Measurements from ENCODE around the gene TP53BP1. TPM values are rescaled to one million over a fixed set of nuclear protein-coding genes. Genes with fewer than 3 reads are reported as not detected.

Gene TP53BP1
- total and polyA plus RNA-seq, 2 of the 13 experiments (the other 11 are each of a cell fraction or from before 2014, with no cell fraction given), result 17.1 to 17.4 TPM

DNA sequence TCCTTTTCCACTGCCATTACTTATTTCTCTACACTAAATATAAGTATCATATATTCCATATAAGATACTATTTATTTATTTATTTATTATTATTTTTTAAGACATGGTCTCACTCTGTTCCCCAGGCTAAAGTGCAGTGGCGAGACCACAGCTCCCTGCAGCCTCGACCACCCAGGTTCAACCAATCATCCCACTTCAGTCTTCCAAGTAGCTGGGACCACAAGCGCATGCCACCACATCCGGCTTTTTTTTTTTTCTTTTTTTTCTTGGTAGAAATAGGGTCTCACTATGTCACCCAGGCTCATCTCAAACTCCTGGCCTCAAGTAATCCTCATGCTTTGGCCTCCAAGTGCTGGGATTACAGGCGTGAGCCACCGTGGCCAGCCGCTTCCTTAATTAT, 56.6 kb downstream of the TP53BP1 start (continued):
- TF ChIP-seq, protein P1, sequence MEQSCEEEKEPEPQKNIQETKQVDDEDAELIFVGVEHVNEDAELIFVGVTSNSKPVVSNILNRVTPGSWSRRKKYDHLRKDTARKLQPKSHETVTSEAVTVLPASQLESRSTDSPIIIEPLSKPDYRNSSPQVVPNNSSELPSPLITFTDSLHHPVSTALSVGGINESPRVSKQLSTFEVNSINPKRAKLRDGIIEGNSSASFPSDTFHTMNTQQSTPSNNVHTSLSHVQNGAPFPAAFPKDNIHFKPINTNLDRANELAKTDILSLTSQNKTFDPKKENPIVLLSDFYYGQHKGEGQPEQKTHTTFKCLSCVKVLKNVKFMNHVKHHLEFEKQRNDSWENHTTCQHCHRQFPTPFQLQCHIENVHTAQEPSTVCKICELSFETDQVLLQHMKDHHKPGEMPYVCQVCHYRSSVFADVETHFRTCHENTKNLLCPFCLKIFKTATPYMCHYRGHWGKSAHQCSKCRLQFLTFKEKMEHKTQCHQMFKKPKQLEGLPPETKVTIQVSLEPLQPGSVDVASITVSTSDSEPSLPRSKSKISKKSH (CRISPR knock-in tag; IDR thresholded peaks at IDR 0.05; ENCODE audit: borderline replicate concordance), result no peak

DNA sequence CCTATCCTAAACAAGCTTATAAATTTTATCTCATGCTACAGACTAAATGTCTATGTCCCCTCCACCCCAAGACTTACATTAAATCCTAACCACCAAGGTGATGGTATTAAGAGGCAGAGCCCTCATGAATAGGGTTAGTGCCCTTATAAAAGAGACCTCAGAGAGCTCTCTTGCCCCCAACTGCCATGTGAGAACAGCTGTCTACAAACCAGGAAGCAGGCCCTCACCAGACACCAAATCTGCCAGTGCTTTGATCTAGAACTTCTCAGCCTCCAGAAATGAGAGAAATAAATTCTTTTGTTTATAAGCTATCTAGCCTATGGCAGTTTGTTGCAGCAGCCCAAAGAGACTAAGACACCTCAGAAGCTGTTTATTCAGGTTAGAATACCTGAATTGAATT, 58.5 kb downstream of the TP53BP1 start:
- Histone ChIP-seq H3K4me2 (ENCODE audit: low read depth, low read length) (no peak overlapping the region), H3K9ac (ENCODE audit: insufficient read depth, low read depth, low read length) (no peak overlapping the region), H3K27me3 (ENCODE audit: control insufficient read depth in 1 of 2, insufficient read depth in 2 of 2, low read length in 2 of 2) (no peaks in the 10 kb centered on the region), H4K20me1 (ENCODE audit: insufficient read depth, low read length) (no peaks in the 10 kb centered on the region), H3K9me3 (ENCODE audit: low read length) (no peaks in the 10 kb centered on the region), H3K36me3 (replicated peaks in 1 of 2; ENCODE audit: control insufficient read depth in 1 of 2, insufficient read depth in 2 of 2, low read length in 2 of 2) (peaks cover 7 to 30% of the 10 kb centered on the region in 2 experiments), H3K79me2 (ENCODE audit: insufficient read depth, low read length) (no peaks in the 10 kb centered on the region), H3K27ac (ENCODE audit: extremely low read length, insufficient read depth, low read length) (no peak overlapping the region), H2AFZ (ENCODE audit: low read length) (no peak overlapping the region), H3K4me1 (ENCODE audit: insufficient read depth, low read length) (peaks cover 6% of the 10 kb centered on the region), H3K4me3 (replicated peaks in 1 of 3; ENCODE audit: insufficient read depth in 1 of 3, low read depth in 2 of 3, low read length in 3 of 3) (no peak overlapping the region)
- ChIA-PET CTCF (ENCODE audit: low intra/inter-chr PET ratio, low total read pairs) (no interaction called here), POLR2A (no interaction called here)
- BruUV-seq (replicated peaks), result no TSS peak
- in situ Hi-C loops (cut with HindIII; ENCODE audit: extremely low pct_ligation_motif_present, low pct_unique_long_range_greater_than_20kb), result loop anchor here (25.0 kb wide), 1 partner anchor 328 kb away; no protein-coding TSS in a partner anchor
- intact Hi-C loops (cut with micrococcal nuclease; ENCODE audit: unreplicated experiment), result no loop called here
- DNase-seq (ENCODE audit: low spot score) (no peak), FAIRE-seq (no peak), ATAC-seq (no peak)
- no peak for TF ChIP-seq ZBTB3 (CRISPR knock-in tag; IDR thresholded peaks at IDR 0.05; ENCODE audit: borderline replicate concordance, low read depth)
- TF ChIP-seq, protein P2, sequence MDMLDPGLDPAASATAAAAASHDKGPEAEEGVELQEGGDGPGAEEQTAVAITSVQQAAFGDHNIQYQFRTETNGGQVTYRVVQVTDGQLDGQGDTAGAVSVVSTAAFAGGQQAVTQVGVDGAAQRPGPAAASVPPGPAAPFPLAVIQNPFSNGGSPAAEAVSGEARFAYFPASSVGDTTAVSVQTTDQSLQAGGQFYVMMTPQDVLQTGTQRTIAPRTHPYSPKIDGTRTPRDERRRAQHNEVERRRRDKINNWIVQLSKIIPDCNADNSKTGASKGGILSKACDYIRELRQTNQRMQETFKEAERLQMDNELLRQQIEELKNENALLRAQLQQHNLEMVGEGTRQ (IDR thresholded peaks at IDR 0.05; ENCODE audit: low read depth, low read length), result no peak
- TF ChIP-seq, protein P2 (CRISPR knock-in tag; IDR thresholded peaks at IDR 0.05; ENCODE audit: borderline replicate concordance), result no peak
- TF ChIP-seq ZNF232 (CRISPR knock-in tag; IDR thresholded peaks at IDR 0.05; ENCODE audit: borderline replicate concordance), result no peak
- no peak for TF ChIP-seq CHCHD3 (CRISPR knock-in tag; IDR thresholded peaks at IDR 0.05)
- no peak for TF ChIP-seq ZC3H4 (CRISPR knock-in tag; IDR thresholded peaks at IDR 0.05; ENCODE audit: borderline replicate concordance)
- TF ChIP-seq, protein P3, sequence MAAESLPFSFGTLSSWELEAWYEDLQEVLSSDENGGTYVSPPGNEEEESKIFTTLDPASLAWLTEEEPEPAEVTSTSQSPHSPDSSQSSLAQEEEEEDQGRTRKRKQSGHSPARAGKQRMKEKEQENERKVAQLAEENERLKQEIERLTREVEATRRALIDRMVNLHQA (CRISPR knock-in tag; IDR thresholded peaks at IDR 0.05), result no peak
- no peak for TF ChIP-seq KLF6 (CRISPR knock-in tag; IDR thresholded peaks at IDR 0.05)
- TF ChIP-seq, protein P4, sequence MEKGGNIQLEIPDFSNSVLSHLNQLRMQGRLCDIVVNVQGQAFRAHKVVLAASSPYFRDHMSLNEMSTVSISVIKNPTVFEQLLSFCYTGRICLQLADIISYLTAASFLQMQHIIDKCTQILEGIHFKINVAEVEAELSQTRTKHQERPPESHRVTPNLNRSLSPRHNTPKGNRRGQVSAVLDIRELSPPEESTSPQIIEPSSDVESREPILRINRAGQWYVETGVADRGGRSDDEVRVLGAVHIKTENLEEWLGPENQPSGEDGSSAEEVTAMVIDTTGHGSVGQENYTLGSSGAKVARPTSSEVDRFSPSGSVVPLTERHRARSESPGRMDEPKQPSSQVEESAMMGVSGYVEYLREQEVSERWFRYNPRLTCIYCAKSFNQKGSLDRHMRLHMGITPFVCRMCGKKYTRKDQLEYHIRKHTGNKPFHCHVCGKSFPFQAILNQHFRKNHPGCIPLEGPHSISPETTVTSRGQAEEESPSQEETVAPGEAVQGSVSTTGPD (CRISPR knock-in tag; IDR thresholded peaks at IDR 0.05), result no peak
- TF ChIP-seq ZNF354B (CRISPR knock-in tag; IDR thresholded peaks at IDR 0.05), result no peak
- no peak for TF ChIP-seq SNRNP70 (IDR thresholded peaks at IDR 0.05; ENCODE audit: low read depth, low read length)
- TF ChIP-seq ZNF616 (CRISPR knock-in tag; IDR thresholded peaks at IDR 0.05; ENCODE audit: low read depth), result no peak
- TF ChIP-seq PHB2 (IDR thresholded peaks at IDR 0.05; ENCODE audit: partially characterized antibody), result no peak
- TF ChIP-seq PAWR (CRISPR knock-in tag; IDR thresholded peaks at IDR 0.05; ENCODE audit: borderline replicate concordance), result no peak
- no peak for TF ChIP-seq RBM22 (optimal IDR thresholded peaks at IDR 0.05; ENCODE audit: low read length)
- no peak for TF ChIP-seq SETDB1 (CRISPR knock-in tag; IDR thresholded peaks at IDR 0.05; ENCODE audit: borderline replicate concordance)
- no peak for TF ChIP-seq HNRNPUL1 (IDR thresholded peaks at IDR 0.05; ENCODE audit: low read depth, low read length)
- no peak for TF ChIP-seq NFKBIZ (CRISPR knock-in tag; IDR thresholded peaks at IDR 0.05)
- TF ChIP-seq ZNF329 (CRISPR knock-in tag; IDR thresholded peaks at IDR 0.05; ENCODE audit: low read depth), result no peak

Data from HepG2 (cell line).